ENCODE measurements around the gene NLGN1.

The NLGN1 gene

GRCh38 chr3:174023421-174023820, 625.9 kb downstream of the NLGN1 start:
- DNase-seq = no peak

- DNase-seq = no peak
Measured at GRCh38 chr3:174028673-174029072, 631.1 kb downstream of the NLGN1 start.

GRCh38 chr3:174035328-174035886, 637.9 kb downstream of the NLGN1 start:
- DNase-seq = no peak

GRCh38 chr3:174046311-174046710, 648.8 kb downstream of the NLGN1 start:
- DNase-seq = no peak

GRCh38 chr3:174049472-174049871, 651.9 kb downstream of the NLGN1 start:
- DNase-seq = no peak

GRCh38 chr3:174051191-174051590, 653.6 kb downstream of the NLGN1 start:
- DNase-seq = no peak

- DNase-seq = no peak
Measured at GRCh38 chr3:174058804-174059203, 661.3 kb downstream of the NLGN1 start.

GRCh38 chr3:174060431-174060830, 662.9 kb downstream of the NLGN1 start:
- no peak for DNase-seq

GRCh38 chr3:174061162-174061561, 663.6 kb downstream of the NLGN1 start:
- no peak for DNase-seq

GRCh38 chr3:174061731-174062130, 664.2 kb downstream of the NLGN1 start:
- no peak for DNase-seq

- DNase-seq = no peak
Measured at GRCh38 chr3:174062923-174063322, 665.4 kb downstream of the NLGN1 start.

GRCh38 chr3:174068035-174068434, 670.5 kb downstream of the NLGN1 start:
- no peak for DNase-seq

- no peak for DNase-seq
Measured at GRCh38 chr3:174072675-174073074, 675.1 kb downstream of the NLGN1 start.

- DNase-seq = no peak
Measured at GRCh38 chr3:174083706-174084105, 686.2 kb downstream of the NLGN1 start.

GRCh38 chr3:174089592-174089991, 692.0 kb downstream of the NLGN1 start:
- DNase-seq = no peak

GRCh38 chr3:174094669-174095068, 697.1 kb downstream of the NLGN1 start:
- no peak for DNase-seq

GRCh38 chr3:174097686-174098085, 700.1 kb downstream of the NLGN1 start:
- no peak for DNase-seq

- DNase-seq = no peak
Measured at GRCh38 chr3:174098746-174099145, 701.2 kb downstream of the NLGN1 start.

- DNase-seq = no peak
Measured at GRCh38 chr3:174099724-174100123, 702.2 kb downstream of the NLGN1 start.

GRCh38 chr3:174100744-174101143, 703.2 kb downstream of the NLGN1 start:
- DNase-seq = no peak

GRCh38 chr3:174101244-174101643, 703.7 kb downstream of the NLGN1 start:
- DNase-seq = no peak

GRCh38 chr3:174102274-174102673, 704.7 kb downstream of the NLGN1 start:
- no peak for DNase-seq

GRCh38 chr3:174102866-174103265, 705.3 kb downstream of the NLGN1 start:
- DNase-seq = no peak

- DNase-seq = no peak
Measured at GRCh38 chr3:174110761-174111160, 713.2 kb downstream of the NLGN1 start.

- DNase-seq = no peak
Measured at GRCh38 chr3:174111776-174112175, 714.2 kb downstream of the NLGN1 start.

- no peak for DNase-seq
Measured at GRCh38 chr3:174116421-174116820, 718.9 kb downstream of the NLGN1 start.

Data from activated CD4-positive, alpha-beta T cell treated with anti-CD3 and anti-CD28 coated beads, Interleukin-2, amount 50 U/mL, for 16 hours (primary cell).